HEK293T (cell line): ENCODE data around the gene TRERF1.

Experiments
- CTBP1 ChIP-seq: fragments of 450-650 bp; IDR thresholded peaks from 2 replicates; pipeline ENCODE4 v1.6.1; 2016; ENCODE audit warnings: borderline replicate concordance
- ELF4 ChIP-seq: fragments of 450-650 bp; IDR thresholded peaks from 2 replicates; pipeline ENCODE4 v1.6.1; 2017; ENCODE audit warnings: antibody characterized with exemption
- FOXM1 ChIP-seq: fragments of 450-650 bp; IDR thresholded peaks from 2 replicates; pipeline ENCODE4 v1.6.1; 2017; ENCODE audit warnings: mild to moderate bottlenecking, borderline replicate concordance
- L3MBTL2 ChIP-seq: fragments of 450-650 bp; conservative IDR thresholded peaks from 2 replicates; pipeline ENCODE4 v1.6.1; 2016; ENCODE audit warnings: mild to moderate bottlenecking
- NFRKB ChIP-seq: fragments of 450-650 bp; IDR thresholded peaks from 2 replicates; pipeline ENCODE4 v1.6.1; 2016; ENCODE audit warnings: mild to moderate bottlenecking, moderate library complexity
- SP1 ChIP-seq: fragments of 450-650 bp; IDR thresholded peaks from 2 replicates; pipeline ENCODE4 v1.6.1; 2017
- SUZ12 ChIP-seq: fragments of 450-650 bp; IDR thresholded peaks from 2 replicates; pipeline ENCODE4 v1.6.1; 2016; ENCODE audit warnings: mild to moderate bottlenecking
- TF ChIP-seq, protein P1 (sequence below): fragments of 450-650 bp; IDR thresholded peaks from 2 replicates; pipeline ENCODE4 v1.6.1; 2016

DNA sequence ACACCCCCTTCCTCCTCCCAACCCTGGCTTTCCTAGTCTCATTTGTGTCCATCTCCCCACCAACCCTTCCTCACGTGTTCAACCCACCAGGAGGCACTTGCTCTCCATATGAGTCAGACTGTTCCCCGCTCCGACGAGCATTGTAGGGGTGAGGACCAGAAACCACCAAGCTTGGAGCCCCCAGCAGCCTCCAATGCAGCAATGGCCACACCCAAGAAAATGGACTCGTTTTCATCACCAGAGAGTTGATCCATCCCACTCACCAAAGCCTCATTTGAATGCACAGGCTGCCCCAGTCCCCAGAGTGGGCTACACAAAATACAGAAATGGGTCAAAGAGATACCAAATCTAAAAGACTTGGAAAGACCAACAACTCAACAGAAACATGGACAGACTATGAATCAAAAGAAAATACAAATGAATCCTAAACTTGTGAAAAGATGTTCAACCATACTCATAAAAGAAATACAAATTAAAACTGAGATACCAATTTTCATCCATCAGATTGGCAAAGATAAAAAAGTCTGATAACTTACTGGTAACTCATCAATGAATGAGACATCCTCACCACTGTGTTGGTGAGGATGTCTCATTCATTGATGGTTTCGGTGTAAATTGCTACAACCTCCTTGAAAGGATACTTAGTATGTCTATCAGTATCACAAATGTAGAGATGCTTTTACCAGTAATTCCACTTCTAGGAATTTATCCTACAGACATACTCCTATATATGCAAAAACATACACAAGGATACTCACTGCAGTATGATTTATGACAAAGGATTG lies 68.1 kb downstream of the TRERF1 start:
- TF ChIP-seq SP1: no peak
- no peak for TF ChIP-seq CTBP1
- TF ChIP-seq SUZ12: no peak
- TF ChIP-seq ELF4: no peak
- TF ChIP-seq FOXM1: no peak
- TF ChIP-seq L3MBTL2: no peak
- TF ChIP-seq NFRKB: no peak
- TF ChIP-seq, protein P1, sequence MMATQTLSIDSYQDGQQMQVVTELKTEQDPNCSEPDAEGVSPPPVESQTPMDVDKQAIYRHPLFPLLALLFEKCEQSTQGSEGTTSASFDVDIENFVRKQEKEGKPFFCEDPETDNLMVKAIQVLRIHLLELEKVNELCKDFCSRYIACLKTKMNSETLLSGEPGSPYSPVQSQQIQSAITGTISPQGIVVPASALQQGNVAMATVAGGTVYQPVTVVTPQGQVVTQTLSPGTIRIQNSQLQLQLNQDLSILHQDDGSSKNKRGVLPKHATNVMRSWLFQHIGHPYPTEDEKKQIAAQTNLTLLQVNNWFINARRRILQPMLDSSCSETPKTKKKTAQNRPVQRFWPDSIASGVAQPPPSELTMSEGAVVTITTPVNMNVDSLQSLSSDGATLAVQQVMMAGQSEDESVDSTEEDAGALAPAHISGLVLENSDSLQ: no peak
